Natural killer cell (primary cell): ENCODE results near the gene EEF1AKMT1. TPM values are rescaled to one million over a fixed set of nuclear protein-coding genes. Genes with fewer than 3 reads are reported as not detected.
"Not testable (repeated sequence)": the region's sequence is repeated elsewhere in the genome, so short reads cannot be mapped to it uniquely, and the experiment has no call there.

ENCODE experiments used
- ATAC-seq, 3 donors: fragments of 150-1000 bp in 2 of 3; fragments of 200-7000 bp in 1 of 3; cut with Tn5 transposase; 1 replicate in 1 of 3; 2 replicates in 2 of 3; pipeline ENCODE4 v1.10.0; 2021; ENCODE audit warnings: mild to moderate bottlenecking in 2 of 3, moderate library complexity in 2 of 3
- DNase-seq, 2 donors: peaks; one replicate each; pipeline versions ENCODE4 v3.0.0 to v3.0.0-alpha.2; 2013 to 2021; ENCODE audit warnings: mixed read lengths in 1 of 2
- H3K27ac ChIP-seq: one replicate; pipeline ENCODE4 v1.5.1; 2013; ENCODE audit warnings: mild to moderate bottlenecking, low read length
- H3K27me3 ChIP-seq: one replicate; pipeline ENCODE4 v1.6.1; 2013; ENCODE audit warnings: low read length; ENCODE audit not compliant: control insufficient read depth, insufficient read depth
- H3K36me3 ChIP-seq: one replicate; pipeline ENCODE4 v1.6.1; 2013; ENCODE audit warnings: low read length; ENCODE audit not compliant: control insufficient read depth, insufficient read depth
- H3K4me1 ChIP-seq: one replicate; pipeline ENCODE4 v1.6.1; 2013; ENCODE audit warnings: low read length; ENCODE audit not compliant: control insufficient read depth, insufficient read depth
- H3K4me3 ChIP-seq: one replicate; pipeline ENCODE4 v1.5.1; 2013; ENCODE audit warnings: low read length
- H3K9me3 ChIP-seq: one replicate; pipeline ENCODE4 v1.6.1; 2013; ENCODE audit warnings: low read length; ENCODE audit not compliant: control insufficient read depth, insufficient read depth
- H3K27ac Mint-ChIP-seq, 2 donors: one replicate each; pipeline ENCODE4 v1.8.0; 2022; ENCODE audit warnings: mild to moderate bottlenecking in 2 of 2, mixed read lengths in 2 of 2, moderate library complexity in 1 of 2
- H3K27me3 Mint-ChIP-seq, 2 donors: one replicate each; pipeline ENCODE4 v1.8.0; 2022; ENCODE audit warnings: low read depth in 2 of 2, mixed read lengths in 2 of 2
- H3K36me3 Mint-ChIP-seq: one replicate; pipeline ENCODE4 v1.8.0; 2022; ENCODE audit warnings: mixed read lengths
- H3K4me1 Mint-ChIP-seq, 2 donors: one replicate each; pipeline ENCODE4 v1.8.0; 2022; ENCODE audit warnings: mixed read lengths in 2 of 2
- H3K4me3 Mint-ChIP-seq: one replicate; pipeline ENCODE4 v1.8.0; 2022; ENCODE audit warnings: mild to moderate bottlenecking, moderate library complexity, mixed read lengths
- H3K9me3 Mint-ChIP-seq, 2 donors: one replicate each; pipeline ENCODE4 v1.8.0; 2022; ENCODE audit warnings: mixed read lengths in 2 of 2
- WGBS: methylation state at CpG from one replicate; pipeline ENCODE4 v1.1.7; 2013; ENCODE audit warnings: missing lambda C conversion rate; ENCODE audit not compliant: insufficient coverage; 5-methylcytosine and 5-hydroxymethylcytosine counted together
- intact Hi-C: fragments of 100-400 bp; cut with micrococcal nuclease; formaldehyde crosslinking; loops from one replicate; pipeline ENCODE4 v1.14.2; 2022
- total RNA-seq, 4 donors: library from RNA; stranded (reverse); fragments of 120-200 nt in 1 of 4; gene quantifications; one replicate each; pipeline versions ENCODE4 v1.2.3 to v1.2.4, GENCODE V29; 2013 to 2022
- TF ChIP-seq, protein P1 (sequence below): fragments of 200-600 bp; IDR thresholded peaks from one replicate; pipeline ENCODE4 v1.8.0; 2022; ENCODE audit warnings: antibody characterized with exemption

The EEF1AKMT1 gene
- total RNA-seq, 3 donors from 2014 or later (not counting 1 experiment from before 2014, with no cell fraction given): 3.8 to 5.1 (median 4.6) TPM

DNA sequence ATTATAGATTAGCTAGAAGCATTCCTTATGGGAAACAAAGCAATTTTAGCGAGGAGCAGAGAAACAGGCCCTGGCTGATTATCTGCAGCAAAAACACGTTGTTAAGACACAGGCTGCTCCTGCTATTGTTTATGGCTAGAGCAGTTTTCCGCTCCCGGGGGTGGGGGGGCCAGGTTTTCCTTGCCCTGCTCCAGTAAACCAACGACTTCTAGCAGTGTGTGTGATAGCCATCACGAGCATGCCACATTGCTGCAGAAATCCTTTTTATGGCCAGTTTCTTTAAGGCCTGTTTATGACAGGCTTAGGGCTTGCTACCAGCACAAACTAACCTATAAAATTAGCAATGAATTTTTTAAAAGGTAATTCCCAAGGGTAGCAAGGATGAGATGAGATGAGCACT, 88.7 kb downstream of the EEF1AKMT1 start:
- TF ChIP-seq, protein P1, sequence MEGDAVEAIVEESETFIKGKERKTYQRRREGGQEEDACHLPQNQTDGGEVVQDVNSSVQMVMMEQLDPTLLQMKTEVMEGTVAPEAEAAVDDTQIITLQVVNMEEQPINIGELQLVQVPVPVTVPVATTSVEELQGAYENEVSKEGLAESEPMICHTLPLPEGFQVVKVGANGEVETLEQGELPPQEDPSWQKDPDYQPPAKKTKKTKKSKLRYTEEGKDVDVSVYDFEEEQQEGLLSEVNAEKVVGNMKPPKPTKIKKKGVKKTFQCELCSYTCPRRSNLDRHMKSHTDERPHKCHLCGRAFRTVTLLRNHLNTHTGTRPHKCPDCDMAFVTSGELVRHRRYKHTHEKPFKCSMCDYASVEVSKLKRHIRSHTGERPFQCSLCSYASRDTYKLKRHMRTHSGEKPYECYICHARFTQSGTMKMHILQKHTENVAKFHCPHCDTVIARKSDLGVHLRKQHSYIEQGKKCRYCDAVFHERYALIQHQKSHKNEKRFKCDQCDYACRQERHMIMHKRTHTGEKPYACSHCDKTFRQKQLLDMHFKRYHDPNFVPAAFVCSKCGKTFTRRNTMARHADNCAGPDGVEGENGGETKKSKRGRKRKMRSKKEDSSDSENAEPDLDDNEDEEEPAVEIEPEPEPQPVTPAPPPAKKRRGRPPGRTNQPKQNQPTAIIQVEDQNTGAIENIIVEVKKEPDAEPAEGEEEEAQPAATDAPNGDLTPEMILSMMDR: no peak

DNA sequence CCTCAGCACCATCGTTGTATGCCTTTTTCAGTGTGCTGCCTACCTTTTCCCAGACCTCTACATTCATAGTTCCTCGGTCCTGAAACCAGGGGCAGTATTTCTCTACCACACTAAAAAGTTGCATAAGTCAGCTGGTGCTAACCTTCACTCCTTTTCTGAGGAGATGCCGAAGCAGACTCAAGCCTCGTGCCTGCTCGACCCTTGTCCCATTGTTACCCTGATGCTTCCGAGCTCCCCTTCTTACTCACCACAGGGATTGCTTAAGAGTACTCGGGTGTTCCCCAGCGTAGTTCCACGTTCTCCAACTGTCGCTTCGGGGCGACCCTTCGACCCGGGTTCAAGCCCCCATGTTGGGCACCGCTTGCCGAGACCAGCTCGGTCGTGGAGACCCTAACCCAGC, 89.2 kb downstream of the EEF1AKMT1 start:
- Histone ChIP-seq H3K27ac (no peak overlapping the region), H3K4me1 (peaks cover 4% of the 10 kb centered on the region), H3K9me3 (no peaks in the 10 kb centered on the region), H3K36me3 (no peaks in the 10 kb centered on the region), H3K27me3 (no peaks in the 10 kb centered on the region), H3K4me3 (no peak overlapping the region)
- H3K4me3 Mint-ChIP-seq: no peak overlapping the region
- H3K27me3 Mint-ChIP-seq: no peaks in the 10 kb centered on the region
- TF ChIP-seq, protein P1: no peak
- H3K4me1 Mint-ChIP-seq: peaks cover 7 to 10% of the 10 kb centered on the region in 2 donors
- WGBS: 89% methylated on average over 17 of the region's 18 CpGs
- H3K27ac Mint-ChIP-seq: no peak overlapping the region
- ATAC-seq: no peak
- no peaks in the 10 kb centered on the region for H3K9me3 Mint-ChIP-seq
- intact Hi-C loops: no loop called here
- no peaks in the 10 kb centered on the region for H3K36me3 Mint-ChIP-seq
- no peak for DNase-seq

More for the DNA sequence above, 88.7 kb downstream of the EEF1AKMT1 start:
- Mint-ChIP-seq H3K4me1 (peaks cover 7 to 10% of the 10 kb centered on the region in 2 donors), H3K36me3 (no peaks in the 10 kb centered on the region), H3K27ac (no peak overlapping the region), H3K27me3 (no peaks in the 10 kb centered on the region), H3K9me3 (no peaks in the 10 kb centered on the region), H3K4me3 (no peak overlapping the region)
- H3K4me1 ChIP-seq: peaks cover 4% of the 10 kb centered on the region
- no peaks in the 10 kb centered on the region for H3K9me3 ChIP-seq
- WGBS: 94% methylated on average over 6 of the region's 6 CpGs
- ATAC-seq: no peak
- H3K36me3 ChIP-seq: no peaks in the 10 kb centered on the region
- no peak overlapping the region for H3K27ac ChIP-seq
- no peak for DNase-seq
- intact Hi-C loops: no loop called here
- no peak overlapping the region for H3K4me3 ChIP-seq
- no peaks in the 10 kb centered on the region for H3K27me3 ChIP-seq

DNA sequence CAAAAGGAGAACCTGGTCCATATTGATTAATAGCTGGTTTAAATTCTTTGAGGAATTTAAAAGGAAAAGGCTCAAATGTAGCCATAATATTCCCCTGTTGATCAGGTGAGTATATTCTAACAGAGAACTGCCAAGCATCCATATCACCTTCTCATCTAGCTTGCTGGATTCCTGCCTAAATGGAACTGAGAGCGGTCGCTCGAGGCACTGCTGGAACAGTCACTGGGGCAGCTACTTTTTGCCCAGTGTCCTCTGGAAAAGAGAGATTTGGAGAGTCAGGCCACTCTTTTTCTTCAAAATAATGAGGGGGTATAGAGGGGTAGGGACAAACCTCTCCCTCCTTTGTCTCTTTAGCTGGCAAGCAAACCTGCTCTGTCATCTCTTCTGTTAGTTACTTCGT, 89.7 kb downstream of the EEF1AKMT1 start:
- Mint-ChIP-seq H3K9me3 (no peaks in the 10 kb centered on the region), H3K4me3 (no peak overlapping the region), H3K4me1 (peaks cover 7 to 10% of the 10 kb centered on the region in 2 donors), H3K27me3 (no peaks in the 10 kb centered on the region), H3K36me3 (no peaks in the 10 kb centered on the region), H3K27ac (no peak overlapping the region)
- DNase-seq (no peak), ATAC-seq (no peak)
- 88% methylated on average over 1 of the region's 4 CpGs for WGBS
- TF ChIP-seq, protein P1: no peak
- Histone ChIP-seq H3K27me3 (no peaks in the 10 kb centered on the region), H3K4me3 (no peak overlapping the region), H3K4me1 (peaks cover 4% of the 10 kb centered on the region), H3K27ac (no peak overlapping the region), H3K9me3 (no peaks in the 10 kb centered on the region), H3K36me3 (no peaks in the 10 kb centered on the region)
- intact Hi-C loops: no loop called here

DNA sequence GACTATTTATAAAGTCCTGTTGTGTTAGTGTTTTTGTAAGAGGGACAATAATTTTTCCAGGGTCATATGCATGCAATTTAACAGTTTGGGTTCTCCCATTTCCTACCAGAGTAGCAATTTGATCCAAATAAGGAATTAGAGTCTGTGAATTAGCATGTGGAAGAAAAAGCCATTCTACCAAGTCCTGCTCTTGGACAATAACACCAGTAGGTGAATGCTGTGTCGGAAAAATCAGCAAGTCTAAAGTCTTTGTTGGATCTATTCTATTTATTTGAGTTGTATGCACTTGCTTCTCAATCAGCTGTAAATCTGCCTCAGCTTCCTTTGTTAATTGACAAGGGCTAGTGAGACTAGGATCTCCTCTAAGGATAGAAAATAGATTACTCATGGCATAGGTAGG, 91.7 kb downstream of the EEF1AKMT1 start:
- WGBS: 80% methylated on average over 1 of the region's 1 CpG
- Mint-ChIP-seq H3K27ac (no peak overlapping the region), H3K4me1 (peaks cover 5% of the 10 kb centered on the region in 2 donors), H3K27me3 (no peaks in the 10 kb centered on the region), H3K4me3 (no peak overlapping the region), H3K9me3 (no peaks in the 10 kb centered on the region), H3K36me3 (no peaks in the 10 kb centered on the region)
- DNase-seq (no peak), ATAC-seq (no peak)
- intact Hi-C loops: no loop called here
- Histone ChIP-seq H3K9me3 (no peaks in the 10 kb centered on the region), H3K4me3 (no peak overlapping the region), H3K27ac (no peak overlapping the region), H3K36me3 (no peaks in the 10 kb centered on the region), H3K27me3 (no peaks in the 10 kb centered on the region), H3K4me1 (peaks cover 4% of the 10 kb centered on the region)
- TF ChIP-seq, protein P1: no peak

DNA sequence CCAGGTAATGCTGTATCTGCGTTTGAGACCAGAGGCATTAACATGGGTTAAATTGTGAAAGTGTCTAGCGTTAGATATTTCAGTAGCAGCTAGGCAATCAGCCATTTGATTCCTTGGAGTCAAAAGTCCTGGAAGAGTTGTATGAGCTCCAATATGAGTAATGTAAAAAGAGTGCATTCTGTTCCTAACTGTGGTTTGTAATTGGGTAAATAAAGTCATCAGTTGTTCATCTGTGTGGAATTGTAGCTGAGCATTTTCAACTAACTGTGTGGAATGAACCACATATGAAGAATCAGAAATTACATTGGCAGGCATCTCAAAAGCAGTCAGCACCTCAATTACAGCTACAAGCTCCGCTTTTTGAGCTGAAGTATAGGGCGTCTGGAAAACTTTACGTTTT, 92.3 kb downstream of the EEF1AKMT1 start:
- H3K36me3 ChIP-seq, H3K4me1 Mint-ChIP-seq, ATAC-seq, H3K4me3 Mint-ChIP-seq, H3K4me1 ChIP-seq, H3K4me3 ChIP-seq, DNase-seq, H3K27ac Mint-ChIP-seq, intact Hi-C loops, H3K36me3 Mint-ChIP-seq, H3K27me3 Mint-ChIP-seq, H3K9me3 Mint-ChIP-seq, H3K9me3 ChIP-seq, H3K27ac ChIP-seq, H3K27me3 ChIP-seq: not testable (repeated sequence)
- 88% methylated on average over 3 of the region's 5 CpGs for WGBS
